GM13976 (cell line): ENCODE data around the gene ARRDC1.

Source experiments
- DNase-seq: peaks from one replicate; pipeline ENCODE4 v3.0.0; 2012; ENCODE audit warnings: low spot score
- in situ Hi-C: fragments of 300-500 bp; cut with MboI; formaldehyde crosslinking; loops from one replicate; pipeline ENCODE4 v1.12.0; 2022; ENCODE audit warnings: low sequenced_read_pairs, mixed read lengths, inconsistent platforms; ENCODE audit not compliant: unreplicated experiment
- TF ChIP-seq, protein P1 (sequence below): IDR thresholded peaks from 2 replicates; pipeline ENCODE4 v1.5.1; 2012; ENCODE audit warnings: borderline replicate concordance, mild to moderate bottlenecking; ENCODE audit not compliant: insufficient read depth; ENCODE audit errors: extremely low read depth, missing control alignments, control extremely low read depth

The ARRDC1 gene

DNA sequence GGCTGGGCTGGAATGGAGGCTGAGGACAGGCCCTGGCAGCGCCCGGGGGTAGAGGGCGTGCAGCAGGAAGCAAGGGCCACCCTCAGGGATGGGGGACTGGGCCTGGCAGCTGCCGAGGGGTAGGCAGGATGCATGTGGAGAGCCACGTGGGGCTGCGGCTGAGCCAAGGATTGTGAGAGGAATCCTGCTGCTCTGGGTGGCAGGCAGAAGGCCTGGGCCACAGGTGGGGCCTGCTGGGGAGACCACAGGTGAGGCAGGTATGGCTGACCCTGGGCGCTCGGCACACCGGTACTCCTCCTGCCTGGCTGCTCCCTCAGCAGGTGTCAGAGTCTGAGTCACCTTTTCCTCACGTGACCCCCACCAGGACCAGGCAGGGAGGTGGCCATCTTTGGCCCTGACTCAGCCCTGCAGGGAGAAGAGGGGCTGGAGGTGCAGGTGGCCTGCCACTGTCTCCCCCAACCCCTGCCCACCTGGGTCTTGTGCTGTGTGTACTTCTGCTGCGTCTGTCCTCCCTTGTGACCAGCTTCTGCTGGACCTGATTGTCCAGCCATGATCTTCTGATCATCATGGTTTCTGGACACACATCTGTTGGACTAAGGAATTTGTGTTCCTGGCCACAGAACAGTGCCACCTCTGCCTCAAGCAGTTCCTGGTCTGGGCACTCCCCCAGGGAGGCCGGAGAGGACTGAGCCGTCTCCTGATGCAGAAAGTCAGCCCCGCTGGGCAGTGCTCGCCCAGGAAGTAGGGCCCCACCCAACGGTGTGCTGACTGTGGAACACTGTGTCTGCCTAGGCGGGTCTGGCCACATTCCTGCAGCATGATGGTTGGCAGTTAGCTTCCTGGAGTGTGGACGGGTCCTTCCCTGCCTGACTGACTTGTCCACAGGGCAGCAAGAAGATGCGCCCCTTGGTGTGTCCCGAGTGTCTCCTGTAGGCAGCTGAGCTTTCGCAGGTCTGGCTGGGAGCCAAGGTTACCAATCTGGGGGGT lies 6.4 kb downstream of the ARRDC1 start:
- TF ChIP-seq, protein P1, sequence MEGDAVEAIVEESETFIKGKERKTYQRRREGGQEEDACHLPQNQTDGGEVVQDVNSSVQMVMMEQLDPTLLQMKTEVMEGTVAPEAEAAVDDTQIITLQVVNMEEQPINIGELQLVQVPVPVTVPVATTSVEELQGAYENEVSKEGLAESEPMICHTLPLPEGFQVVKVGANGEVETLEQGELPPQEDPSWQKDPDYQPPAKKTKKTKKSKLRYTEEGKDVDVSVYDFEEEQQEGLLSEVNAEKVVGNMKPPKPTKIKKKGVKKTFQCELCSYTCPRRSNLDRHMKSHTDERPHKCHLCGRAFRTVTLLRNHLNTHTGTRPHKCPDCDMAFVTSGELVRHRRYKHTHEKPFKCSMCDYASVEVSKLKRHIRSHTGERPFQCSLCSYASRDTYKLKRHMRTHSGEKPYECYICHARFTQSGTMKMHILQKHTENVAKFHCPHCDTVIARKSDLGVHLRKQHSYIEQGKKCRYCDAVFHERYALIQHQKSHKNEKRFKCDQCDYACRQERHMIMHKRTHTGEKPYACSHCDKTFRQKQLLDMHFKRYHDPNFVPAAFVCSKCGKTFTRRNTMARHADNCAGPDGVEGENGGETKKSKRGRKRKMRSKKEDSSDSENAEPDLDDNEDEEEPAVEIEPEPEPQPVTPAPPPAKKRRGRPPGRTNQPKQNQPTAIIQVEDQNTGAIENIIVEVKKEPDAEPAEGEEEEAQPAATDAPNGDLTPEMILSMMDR: no peak
- in situ Hi-C loops: no loop called here
- no peak for DNase-seq

- in situ Hi-C loops: no loop called here
- no peak for DNase-seq
- TF ChIP-seq, protein P1: no peak
These were observed 7.3 kb downstream of the ARRDC1 start for GRCh38 chr9:137612741-137613142.

GRCh38 chr9:137613259-137613658 lies 7.8 kb downstream of the ARRDC1 start:
- in situ Hi-C loops: no loop called here
- no peak for DNase-seq
- TF ChIP-seq, protein P1: no peak

DNA sequence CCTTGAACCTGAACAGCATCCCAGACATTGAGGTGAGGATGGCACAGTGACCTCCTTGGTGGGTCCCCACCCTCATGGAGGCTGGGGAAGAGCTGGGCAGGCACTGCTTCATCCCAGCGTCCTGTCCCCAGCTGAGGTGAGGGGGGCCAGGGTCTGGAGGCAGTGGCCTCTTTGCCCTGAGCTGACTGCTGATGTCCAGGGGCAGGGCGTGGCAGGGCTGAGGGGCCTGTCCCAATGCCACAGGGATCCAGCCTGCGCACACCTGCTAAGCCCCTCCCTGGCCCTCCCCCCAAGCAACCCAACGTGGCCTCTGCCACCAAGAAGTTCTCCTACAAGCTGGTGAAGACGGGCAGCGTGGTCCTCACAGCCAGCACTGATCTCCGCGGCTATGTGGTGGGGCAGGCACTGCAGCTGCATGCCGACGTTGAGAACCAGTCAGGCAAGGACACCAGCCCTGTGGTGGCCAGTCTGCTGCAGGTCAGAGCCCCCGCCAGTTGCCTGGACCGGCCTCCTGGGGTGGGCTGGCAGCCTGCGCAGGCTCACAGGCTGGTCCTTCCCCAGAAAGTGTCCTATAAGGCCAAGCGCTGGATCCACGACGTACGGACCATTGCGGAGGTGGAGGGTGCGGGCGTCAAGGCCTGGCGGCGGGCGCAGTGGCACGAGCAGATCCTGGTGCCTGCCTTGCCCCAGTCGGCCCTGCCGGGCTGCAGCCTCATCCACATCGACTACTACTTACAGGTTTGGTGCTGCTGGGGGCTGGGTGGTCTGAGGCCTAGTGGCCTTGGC lies 8.4 kb downstream of the ARRDC1 start:
- in situ Hi-C loops: no loop called here
- TF ChIP-seq, protein P1: no peak
- no peak for DNase-seq

- in situ Hi-C loops: no loop called here
These were observed 9.3 kb downstream of the ARRDC1 start for GRCh38 chr9:137614631-137615386.

More at GRCh38 chr9:137614631-137615386, 9.3 kb downstream of the ARRDC1 start:
- TF ChIP-seq, protein P1: no peak
- DNase-seq: no peak
